ENCODE data around the gene ADAM12.

The ADAM12 gene

DNA sequence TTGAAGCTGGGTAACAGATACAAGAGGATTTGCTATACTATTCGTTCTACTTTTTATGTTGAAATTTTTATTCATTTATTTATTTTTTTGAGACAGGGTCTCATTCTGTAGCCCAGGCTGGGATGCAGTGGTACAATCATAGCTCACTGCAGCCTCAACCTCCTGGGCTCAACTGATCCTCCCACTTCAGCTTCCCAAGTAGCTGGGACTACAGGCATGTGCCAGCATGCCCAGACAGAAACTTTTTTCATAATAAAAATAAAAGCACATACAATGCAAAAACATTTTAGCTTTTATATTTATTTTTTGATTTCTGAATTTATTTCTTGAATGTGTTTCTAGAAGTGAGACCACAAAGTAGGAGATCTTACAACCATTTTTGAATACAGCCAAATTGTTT lies 420.7 kb downstream of the ADAM12 start:
- Mint-ChIP-seq H3K36me3 (no peaks in the 10 kb centered on the region), H3K4me3 (no peak overlapping the region), H3K27me3 (peaks cover 4% of the 10 kb centered on the region), H3K4me1 (no peaks in the 10 kb centered on the region), H3K9me3 (no peaks in the 10 kb centered on the region), H3K27ac (no peak overlapping the region)

DNA sequence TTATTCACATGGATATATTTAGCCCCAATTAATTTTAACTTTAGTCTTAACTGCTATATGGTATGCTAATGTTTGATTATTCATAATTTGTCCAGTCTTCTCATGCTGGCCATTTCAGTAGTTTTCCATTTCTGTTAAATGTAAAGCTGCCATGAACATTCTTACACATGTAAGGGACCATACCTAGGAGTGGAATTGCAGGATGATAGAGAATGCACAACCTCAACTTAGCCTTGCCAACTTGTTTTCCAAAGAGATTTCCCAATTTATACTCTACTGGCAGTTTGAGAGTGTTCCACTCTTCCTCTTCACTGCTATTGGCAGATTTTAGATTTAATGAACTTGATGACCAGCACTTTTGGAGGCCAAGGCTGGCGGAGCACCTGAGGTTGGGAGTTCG lies 423.7 kb downstream of the ADAM12 start:
- Mint-ChIP-seq H3K4me1 (no peaks in the 10 kb centered on the region), H3K9me3 (no peaks in the 10 kb centered on the region), H3K27ac (no peak overlapping the region), H3K4me3 (no peak overlapping the region), H3K27me3 (peaks cover 4% of the 10 kb centered on the region), H3K36me3 (no peaks in the 10 kb centered on the region)
